Measurements from ENCODE around the gene ALOX15B. TPM values are rescaled to one million over a fixed set of nuclear protein-coding genes. Genes with fewer than 3 reads are reported as not detected.

The ALOX15B gene
- total RNA-seq, 4 donors from 2014 or later = 0.15 to 1.0 (median 0.69) TPM

GRCh38 chr17:8053600-8053999, 14.7 kb downstream of the ALOX15B start:
- Histone ChIP-seq H3K4me3 (no peak overlapping the region), H3K27ac (no peak overlapping the region), H3K9me3 (no peaks in the 10 kb centered on the region), H3K27me3 (peaks cover 0 to 8% (median 6%) of the 10 kb centered on the region in 3 donors), H3K36me3 (no peaks in the 10 kb centered on the region), H3K4me1 (no peaks in the 10 kb centered on the region)
- TF ChIP-seq POLR2A (IDR thresholded peaks at IDR 0.05) = no peak
- TF ChIP-seq CTCF (IDR thresholded peaks at IDR 0.05 in 4 of 5, conservative IDR thresholded peaks at IDR 0.05 in 1 of 5) = no peak
- intact Hi-C loops (cut with DNase I; ENCODE audit: low total_unique reads) (loop anchor here (10.0 kb wide), 2 partner anchors 169 to 309 kb away; partner anchors contain the start of gene CHD3), in situ Hi-C loops (cut with MboI; ENCODE audit: low sequenced_read_pairs in 4 of 4) (no loop called here)
- ATAC-seq = no peak
- DNase-seq = no peak

GRCh38 chr17:8055851-8056231, 17.0 kb downstream of the ALOX15B start:
- DNase-seq (no peak), ATAC-seq (no peak)
- H3K27ac ChIP-seq = no peak overlapping the region
- in situ Hi-C loops (cut with MboI; ENCODE audit: low sequenced_read_pairs in 4 of 4) = no loop called here
- TF ChIP-seq CTCF (IDR thresholded peaks at IDR 0.05 in 4 of 5, conservative IDR thresholded peaks at IDR 0.05 in 1 of 5) = no peak
- TF ChIP-seq POLR2A (IDR thresholded peaks at IDR 0.05) = no peak
- no peaks in the 10 kb centered on the region for H3K4me1 ChIP-seq
- no peaks in the 10 kb centered on the region for H3K36me3 ChIP-seq
- no peak overlapping the region for H3K4me3 ChIP-seq
- peaks cover 6 to 24% (median 21%) of the 10 kb centered on the region in 3 donors for H3K27me3 ChIP-seq
- intact Hi-C loops (cut with DNase I; ENCODE audit: low total_unique reads) = loop anchor here (5.0 to 10.0 kb wide), 5 partner anchors 69 to 311 kb away; partner anchors contain the start of gene CHD3
- no peaks in the 10 kb centered on the region for H3K9me3 ChIP-seq

- ATAC-seq = no peak
- TF ChIP-seq POLR2A (IDR thresholded peaks at IDR 0.05) (no peak), CTCF (IDR thresholded peaks at IDR 0.05 in 4 of 5, conservative IDR thresholded peaks at IDR 0.05 in 1 of 5) (no peak)
- Histone ChIP-seq H3K4me3 (no peak overlapping the region), H3K27me3 (peaks cover 12 to 30% (median 27%) of the 10 kb centered on the region in 3 donors), H3K36me3 (no peaks in the 10 kb centered on the region), H3K9me3 (no peaks in the 10 kb centered on the region), H3K27ac (no peak overlapping the region), H3K4me1 (no peaks in the 10 kb centered on the region)
- intact Hi-C loops (cut with DNase I; ENCODE audit: low total_unique reads) (loop anchor here (5.0 to 10.0 kb wide), 5 partner anchors 69 to 312 kb away; partner anchors contain the start of gene CHD3), in situ Hi-C loops (cut with MboI; ENCODE audit: low sequenced_read_pairs in 4 of 4) (no loop called here)
- peak; percentile 16 to 42 for DNase-seq
Observed at GRCh38 chr17:8056232-8056975, 17.5 kb downstream of the ALOX15B start.

GRCh38 chr17:8056976-8057625, 18.2 kb downstream of the ALOX15B start:
- Histone ChIP-seq H3K36me3 (no peaks in the 10 kb centered on the region), H3K27ac (no peak overlapping the region), H3K4me3 (no peak overlapping the region), H3K4me1 (peaks cover 0 to under 1% of the 10 kb centered on the region in 2 donors), H3K9me3 (no peaks in the 10 kb centered on the region), H3K27me3 (peaks cover 19 to 37% (median 34%) of the 10 kb centered on the region in 3 donors)
- ATAC-seq (no peak), DNase-seq (no peak)
- intact Hi-C loops (cut with DNase I; ENCODE audit: low total_unique reads) (loop anchor here (5.0 to 10.0 kb wide), 5 partner anchors 70 to 312 kb away; partner anchors contain the start of gene CHD3), in situ Hi-C loops (cut with MboI; ENCODE audit: low sequenced_read_pairs in 4 of 4) (no loop called here)
- no peak for TF ChIP-seq POLR2A (IDR thresholded peaks at IDR 0.05)
- no peak for TF ChIP-seq CTCF (IDR thresholded peaks at IDR 0.05 in 4 of 5, conservative IDR thresholded peaks at IDR 0.05 in 1 of 5)

Data from gastrocnemius medialis (tissue), 4 donors.